ENCODE measurements around the gene TMEM174. TPM values are rescaled to one million over a fixed set of nuclear protein-coding genes. Genes with fewer than 3 reads are reported as not detected.
"Not testable (repeated sequence)": the region's sequence is repeated elsewhere in the genome, so short reads cannot be mapped to it uniquely, and the experiment has no call there.

The TMEM174 gene
- total RNA-seq, 1 donor from 2014 or later, result not detected

- no peak overlapping the region for H3K4me3 Mint-ChIP-seq
- no peaks in the 10 kb centered on the region for H3K36me3 Mint-ChIP-seq
- no peak for DNase-seq (ENCODE audit: extremely low spot score, unreplicated experiment)
- TF ChIP-seq CTCF (conservative IDR thresholded peaks at IDR 0.05), result no peak
- H3K27ac Mint-ChIP-seq, result no peak overlapping the region
- H3K9me3 Mint-ChIP-seq, result peaks cover 5% of the 10 kb centered on the region
- H3K4me1 Mint-ChIP-seq (ENCODE audit: unreplicated experiment), result no peaks in the 10 kb centered on the region
- peaks cover 48% of the 10 kb centered on the region for H3K27me3 Mint-ChIP-seq
Measured at GRCh38 chr5:73204733-73205132, 31.7 kb downstream of the TMEM174 start.

DNA sequence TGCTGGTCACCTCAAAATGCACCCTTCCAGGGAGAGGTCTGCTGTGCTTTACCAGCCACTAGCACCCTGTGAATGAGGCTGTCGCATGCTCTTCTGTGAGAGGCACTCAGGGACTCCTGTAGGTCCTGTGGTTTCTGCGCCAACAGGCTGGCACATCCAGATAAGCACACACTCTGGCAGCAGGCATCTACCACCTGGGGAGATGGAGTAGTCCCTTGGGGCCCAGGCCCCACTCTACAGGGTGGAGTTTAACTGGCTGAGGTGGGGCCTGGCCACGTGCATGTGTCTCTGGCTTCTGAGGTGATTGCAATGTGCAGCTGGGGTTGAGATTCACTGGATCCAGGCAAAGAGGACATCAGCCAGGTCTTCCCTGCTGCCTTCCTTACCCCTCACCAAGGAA lies 32.3 kb downstream of the TMEM174 start:
- H3K9me3 Mint-ChIP-seq, result peaks cover 5% of the 10 kb centered on the region
- H3K4me3 Mint-ChIP-seq, result no peak overlapping the region
- TF ChIP-seq CTCF (conservative IDR thresholded peaks at IDR 0.05), result no peak
- H3K4me1 Mint-ChIP-seq (ENCODE audit: unreplicated experiment), result no peaks in the 10 kb centered on the region
- H3K36me3 Mint-ChIP-seq, result no peaks in the 10 kb centered on the region
- H3K27me3 Mint-ChIP-seq, result peaks cover 53% of the 10 kb centered on the region
- H3K27ac Mint-ChIP-seq, result no peak overlapping the region
- DNase-seq (ENCODE audit: extremely low spot score, unreplicated experiment), result no peak

DNA sequence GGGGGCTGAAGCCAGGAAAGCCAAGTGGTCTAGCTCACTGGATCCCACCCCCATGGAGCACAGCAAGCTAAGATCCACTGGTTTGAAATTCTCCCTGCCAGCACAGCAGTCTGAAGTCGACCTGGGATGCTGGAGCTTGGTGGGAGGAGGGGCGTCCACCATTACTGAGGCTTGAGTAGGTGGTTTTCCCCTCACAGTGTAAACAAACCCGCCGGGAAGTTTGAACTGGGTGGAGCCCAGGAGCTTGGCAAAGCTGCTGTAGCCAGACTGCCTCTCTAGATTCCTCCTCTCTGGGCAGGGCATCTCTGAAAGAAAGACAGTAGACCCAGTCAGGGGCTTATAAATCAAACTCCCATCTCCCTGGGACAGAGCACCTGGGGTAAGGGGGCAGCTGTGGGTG lies 34.2 kb downstream of the TMEM174 start:
- H3K36me3 Mint-ChIP-seq; DNase-seq (ENCODE audit: extremely low spot score, unreplicated experiment); H3K27ac Mint-ChIP-seq; H3K4me1 Mint-ChIP-seq (ENCODE audit: unreplicated experiment); H3K4me3 Mint-ChIP-seq: not testable (repeated sequence)
- H3K9me3 Mint-ChIP-seq, result peaks cover 12% of the 10 kb centered on the region
- H3K27me3 Mint-ChIP-seq, result peaks cover 64% of the 10 kb centered on the region

- H3K9me3 Mint-ChIP-seq, result peaks cover 12% of the 10 kb centered on the region
- peaks cover 75% of the 10 kb centered on the region for H3K27me3 Mint-ChIP-seq
- not testable (repeated sequence) for H3K27ac Mint-ChIP-seq; DNase-seq (ENCODE audit: extremely low spot score, unreplicated experiment); H3K36me3 Mint-ChIP-seq; H3K4me3 Mint-ChIP-seq; H3K4me1 Mint-ChIP-seq (ENCODE audit: unreplicated experiment)
Measured at GRCh38 chr5:73209075-73209474, 36.1 kb downstream of the TMEM174 start.

DNA sequence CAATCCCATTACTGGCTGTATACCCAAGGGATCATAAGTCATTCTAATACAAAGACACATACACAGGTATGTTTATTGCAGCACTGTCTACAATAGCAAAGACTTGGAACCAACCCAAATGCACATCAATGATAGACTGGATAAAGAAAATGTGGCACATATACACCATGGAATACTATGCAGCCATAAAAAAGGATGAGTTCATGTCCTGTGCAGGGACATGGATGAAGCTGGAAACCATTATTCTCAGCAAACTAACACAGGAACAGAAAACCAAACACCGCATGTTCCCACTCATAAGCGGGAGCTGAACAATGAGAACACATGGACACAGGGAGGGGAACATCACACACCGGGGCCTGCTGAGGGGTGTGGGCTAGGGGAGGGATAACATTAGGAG lies 39.7 kb downstream of the TMEM174 start:
- Mint-ChIP-seq H3K4me1 (ENCODE audit: unreplicated experiment) (peaks cover 16% of the 10 kb centered on the region), H3K27me3 (peaks cover 95% of the 10 kb centered on the region), H3K9me3 (peaks cover 12% of the 10 kb centered on the region)
- H3K27ac Mint-ChIP-seq; H3K36me3 Mint-ChIP-seq; DNase-seq (ENCODE audit: extremely low spot score, unreplicated experiment); H3K4me3 Mint-ChIP-seq: not testable (repeated sequence)

GRCh38 chr5:73213566-73213998 lies 40.6 kb downstream of the TMEM174 start:
- DNase-seq (ENCODE audit: extremely low spot score, unreplicated experiment), result no peak
- H3K27me3 Mint-ChIP-seq, result peaks cover 95% of the 10 kb centered on the region
- no peaks in the 10 kb centered on the region for H3K36me3 Mint-ChIP-seq
- H3K4me1 Mint-ChIP-seq (ENCODE audit: unreplicated experiment), result peaks cover 16% of the 10 kb centered on the region
- H3K9me3 Mint-ChIP-seq, result peaks cover 7% of the 10 kb centered on the region
- TF ChIP-seq CTCF (conservative IDR thresholded peaks at IDR 0.05), result no peak
- H3K27ac Mint-ChIP-seq, result no peak overlapping the region
- H3K4me3 Mint-ChIP-seq, result peak overlapping the region; percentile 19

- Mint-ChIP-seq H3K36me3 (no peaks in the 10 kb centered on the region), H3K4me1 (ENCODE audit: unreplicated experiment) (peaks cover 16% of the 10 kb centered on the region), H3K9me3 (peaks cover 7% of the 10 kb centered on the region), H3K27me3 (peaks cover 94% of the 10 kb centered on the region), H3K27ac (no peak overlapping the region), H3K4me3 (no peak overlapping the region)
- no peak for TF ChIP-seq CTCF (conservative IDR thresholded peaks at IDR 0.05)
- DNase-seq (ENCODE audit: extremely low spot score, unreplicated experiment), result no peak
Measured at GRCh38 chr5:73214306-73214705, 41.3 kb downstream of the TMEM174 start.

All from type B pancreatic cell (in vitro differentiated cells).